HG02759 (cell line): ENCODE data around the gene GTSF1L.
A peak's percentile ranks its signal among the peaks of the same experiment; 100 is the strongest.

Experiments
- ATAC-seq: cut with Tn5 transposase; IDR thresholded peaks from one replicate; pipeline ENCODE4 v1.9.1; 2021; ENCODE audit warnings: mild to moderate bottlenecking, moderate library complexity; ENCODE audit not compliant: unreplicated experiment

Gene GTSF1L

DNA sequence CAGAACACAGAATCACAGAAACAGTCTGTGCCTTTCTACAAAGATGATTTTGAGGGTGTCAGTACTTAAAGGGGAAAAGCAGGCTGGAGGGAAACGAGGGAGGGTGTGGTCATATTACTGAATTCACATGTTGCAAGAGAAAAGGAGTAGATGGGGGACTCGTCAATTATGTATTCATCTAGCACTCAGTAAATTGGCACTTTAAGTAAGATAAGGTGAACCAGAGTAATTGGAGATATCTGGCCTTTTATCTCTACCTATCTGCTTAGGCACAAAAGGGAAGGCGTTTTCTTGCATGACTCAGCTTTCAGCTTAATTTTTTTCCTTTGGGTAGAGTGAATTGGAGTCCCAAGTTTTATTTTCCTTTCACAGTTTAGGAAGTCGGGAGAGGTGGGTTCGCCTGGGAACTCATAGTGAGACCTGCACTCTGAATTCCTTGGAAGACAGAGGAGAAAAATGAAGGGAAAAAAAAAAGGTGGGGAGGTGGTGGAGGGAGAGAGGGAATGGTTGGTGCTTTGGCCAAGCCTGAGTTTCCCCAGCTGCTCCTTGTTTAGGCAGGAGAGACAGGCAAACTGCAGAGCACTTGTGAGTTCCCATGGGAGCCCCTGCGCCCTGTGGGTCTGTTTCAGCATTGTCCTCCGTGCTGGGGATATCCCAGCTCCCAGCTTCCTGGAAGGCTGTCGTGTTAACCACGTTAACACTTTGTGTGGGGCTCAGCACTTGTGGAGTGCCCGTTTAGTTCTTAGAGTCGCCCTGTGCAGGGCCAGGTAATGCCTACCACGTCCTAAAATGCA lies 19.7 kb upstream of the GTSF1L start:
- no peak for ATAC-seq

DNA sequence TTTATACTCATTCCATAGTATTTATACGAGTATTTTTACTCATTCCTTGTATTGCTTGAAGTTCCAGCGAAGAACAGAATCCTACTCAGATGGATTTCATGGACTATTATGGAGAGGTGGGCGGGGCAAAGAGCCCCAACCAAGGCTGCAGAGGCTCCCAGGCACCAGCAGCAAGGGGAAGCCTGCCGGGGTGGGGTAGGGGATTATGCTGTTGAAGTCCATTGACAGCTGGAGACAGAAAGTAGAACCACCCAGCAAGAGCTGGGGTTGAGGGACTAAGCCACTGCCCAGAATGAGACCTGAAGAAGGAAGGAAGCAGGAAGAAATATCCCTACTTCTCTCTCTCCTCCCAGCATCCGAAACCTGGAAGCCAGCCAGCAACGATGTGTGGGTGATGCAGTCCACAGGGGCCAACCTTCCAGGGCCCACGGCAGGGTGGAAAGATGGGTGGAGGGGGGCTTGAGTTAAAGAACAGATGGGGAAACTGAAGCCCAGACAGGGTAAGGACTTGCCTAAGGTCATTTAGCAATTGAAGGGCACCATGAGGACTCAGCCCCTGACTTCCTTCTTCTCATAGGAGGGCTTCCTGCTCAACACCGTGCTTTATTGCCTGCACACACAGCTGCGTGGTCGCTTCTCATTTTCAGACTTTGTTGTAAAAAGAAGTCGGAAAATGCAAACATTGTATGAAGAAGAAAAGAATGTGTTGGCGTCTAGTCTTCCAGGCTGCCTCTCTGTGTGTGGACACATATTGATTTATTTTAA lies 18.3 kb upstream of the GTSF1L start:
- no peak for ATAC-seq

GRCh38 chr20:43744151-43744611 lies 17.4 kb upstream of the GTSF1L start:
- no peak for ATAC-seq

GRCh38 chr20:43740642-43741041 lies 13.8 kb upstream of the GTSF1L start:
- no peak for ATAC-seq

DNA sequence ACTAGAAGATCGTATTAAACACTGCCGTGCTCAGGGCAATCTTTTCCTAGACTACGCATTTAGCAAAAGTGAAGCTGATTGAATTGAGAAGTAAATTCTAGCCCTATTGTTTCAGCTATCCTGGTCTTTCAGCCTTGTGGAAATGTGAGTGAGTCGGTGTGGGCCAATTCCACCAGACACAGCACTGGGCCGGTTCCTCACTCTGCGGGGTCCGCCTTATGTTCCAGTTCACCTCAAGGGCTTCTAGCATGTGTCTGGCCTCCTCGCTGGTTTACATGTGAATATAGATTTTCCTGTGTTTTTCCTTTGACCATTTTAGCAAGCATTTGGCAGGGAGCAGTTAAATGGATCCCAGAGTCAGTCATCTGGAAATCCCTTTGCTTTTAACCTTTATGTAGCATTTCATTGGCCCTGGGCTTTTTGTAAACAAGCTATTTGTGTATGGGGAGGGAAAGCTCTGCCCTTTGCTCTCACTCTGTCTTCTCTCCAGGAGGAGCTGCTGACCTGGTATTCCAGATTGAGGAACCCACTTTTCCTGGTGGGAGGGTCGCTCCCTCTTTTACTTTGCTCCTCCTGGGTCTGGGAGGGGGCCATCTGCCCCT lies 12.4 kb upstream of the GTSF1L start:
- ATAC-seq, result no peak

- ATAC-seq, result no peak
These were observed 11.1 kb upstream of the GTSF1L start for GRCh38 chr20:43737925-43738324.

- ATAC-seq, result peak; percentile 88
These were observed 9.9 kb upstream of the GTSF1L start for GRCh38 chr20:43736588-43737158.

DNA sequence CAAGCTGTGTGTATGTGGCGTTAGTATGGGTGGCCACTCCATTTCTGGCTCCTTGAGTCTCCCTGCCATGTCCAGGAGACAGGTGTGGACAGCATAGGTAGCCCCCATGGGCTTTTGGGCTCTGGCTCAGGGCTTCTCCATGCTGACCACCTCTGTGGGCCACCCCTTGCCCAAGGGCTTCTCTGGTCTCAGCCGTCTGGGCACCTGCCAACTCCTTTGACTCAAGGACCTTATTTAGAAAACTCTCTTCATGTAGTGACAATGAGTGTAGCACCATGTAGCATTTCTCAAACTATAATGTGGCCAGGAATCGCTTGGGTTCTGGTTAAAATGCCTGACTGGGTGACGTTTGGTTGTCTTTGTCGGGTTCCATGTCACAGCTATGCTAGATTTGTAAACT lies 5.1 kb upstream of the GTSF1L start:
- ATAC-seq, result no peak

DNA sequence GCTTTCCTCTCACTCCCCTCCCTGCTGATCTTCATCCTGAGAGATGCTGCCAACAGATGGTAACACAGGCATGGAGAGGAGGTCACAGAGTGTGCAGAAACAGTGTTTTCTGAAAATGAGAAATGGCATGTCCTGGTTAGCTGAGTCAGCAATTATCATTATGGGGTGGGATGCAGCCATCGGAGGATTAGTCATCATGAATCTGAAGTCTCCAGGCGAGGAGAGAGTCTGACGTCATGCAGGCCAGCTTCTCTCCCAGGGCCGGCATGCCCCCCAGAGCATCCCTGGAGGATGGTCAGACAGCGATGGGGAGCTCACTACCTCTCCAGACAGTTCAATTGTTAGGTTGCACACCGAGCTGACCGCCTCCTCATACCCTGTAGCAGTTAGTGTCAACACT lies 4.7 kb upstream of the GTSF1L start:
- ATAC-seq, result no peak

- ATAC-seq, result no peak
These were observed 2.0 kb upstream of the GTSF1L start for GRCh38 chr20:43728686-43729255.

GRCh38 chr20:43727980-43728590 lies 1.3 kb upstream of the GTSF1L start:
- ATAC-seq, result no peak

DNA sequence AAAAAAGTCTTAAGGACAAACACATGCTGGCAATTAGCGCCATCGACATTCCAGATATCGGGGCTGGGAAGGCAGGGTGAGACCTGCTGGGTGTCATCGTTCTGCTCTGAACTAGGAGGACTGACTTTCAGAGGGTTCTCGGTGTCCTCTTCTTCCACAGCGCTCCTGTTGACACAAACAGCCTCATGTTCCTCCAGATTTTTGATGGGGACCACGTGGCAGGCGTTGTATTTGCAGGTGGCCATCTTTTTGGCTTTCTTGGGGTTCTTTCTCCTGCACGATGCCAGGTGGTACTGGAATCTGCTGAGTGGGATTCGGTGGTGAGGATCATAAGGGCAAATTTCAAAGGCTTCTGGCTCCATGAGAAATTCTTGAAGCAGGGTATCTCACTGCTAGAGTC lies 469 bp downstream of the GTSF1L start:
- no peak for ATAC-seq

DNA sequence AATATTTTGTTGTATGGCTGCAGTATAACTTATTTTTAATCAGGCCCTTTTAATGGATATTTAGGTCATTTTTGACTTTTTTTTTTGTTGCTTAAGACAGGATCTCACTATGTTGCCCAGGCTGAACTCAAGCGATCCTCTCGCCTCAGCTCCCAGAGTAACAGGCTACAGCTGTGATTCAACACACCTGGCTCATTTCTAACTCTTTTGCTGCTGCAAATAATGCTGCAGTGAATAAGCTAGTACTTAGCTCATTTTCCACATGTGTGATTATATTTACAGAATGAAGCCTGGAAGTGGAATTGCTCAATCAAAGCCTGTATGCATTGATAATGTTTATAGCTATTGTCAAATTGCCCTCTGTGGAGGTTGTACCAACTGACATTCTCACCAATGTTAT lies 1.1 kb downstream of the GTSF1L start:
- ATAC-seq, result no peak

GRCh38 chr20:43724383-43724782 lies 2.4 kb downstream of the GTSF1L start:
- no peak for ATAC-seq

DNA sequence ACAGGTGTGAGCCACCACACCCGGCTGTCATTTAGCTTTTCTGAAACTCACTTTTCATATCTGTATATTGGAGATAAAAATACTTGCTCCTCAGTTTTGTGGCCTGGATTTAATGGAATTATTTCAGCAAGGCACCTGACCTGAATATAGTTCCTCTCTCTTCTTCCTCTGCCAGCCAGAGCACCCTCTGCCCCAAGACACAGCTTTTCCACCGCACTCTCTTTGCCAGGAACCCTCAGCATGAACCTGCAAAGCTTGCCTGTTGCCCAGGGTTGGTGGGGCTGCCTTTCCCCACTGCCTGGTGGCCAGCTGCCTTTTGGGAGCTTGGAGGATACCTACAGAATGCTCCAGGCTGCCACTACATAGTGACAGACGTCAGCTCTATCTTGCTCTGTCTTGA lies 3.1 kb downstream of the GTSF1L start:
- no peak for ATAC-seq

DNA sequence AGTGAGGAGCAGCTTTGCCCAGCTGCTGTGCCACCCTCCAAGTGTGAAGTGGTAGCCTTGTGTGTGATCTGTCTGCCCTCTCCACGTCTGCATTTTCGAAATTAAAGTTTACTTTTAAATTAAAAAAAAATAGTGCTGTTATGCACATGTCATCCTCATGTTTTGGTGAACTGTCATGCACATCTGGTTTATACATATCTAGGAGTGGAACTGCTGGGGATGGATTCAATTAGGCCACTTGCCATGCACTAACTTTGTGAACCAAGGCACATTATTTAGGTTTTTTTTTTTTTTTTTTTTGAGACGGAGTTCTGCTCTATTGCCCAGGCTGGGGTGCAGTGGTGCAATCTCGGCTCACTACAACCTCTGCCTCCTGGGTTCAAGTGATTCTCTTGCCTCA lies 3.6 kb downstream of the GTSF1L start:
- no peak for ATAC-seq

GRCh38 chr20:43722153-43722505 lies 4.7 kb downstream of the GTSF1L start:
- no peak for ATAC-seq

- no peak for ATAC-seq
These were observed 5.2 kb downstream of the GTSF1L start for GRCh38 chr20:43721429-43722152.

- no peak for ATAC-seq
These were observed 5.7 kb downstream of the GTSF1L start for GRCh38 chr20:43721097-43721428.

DNA sequence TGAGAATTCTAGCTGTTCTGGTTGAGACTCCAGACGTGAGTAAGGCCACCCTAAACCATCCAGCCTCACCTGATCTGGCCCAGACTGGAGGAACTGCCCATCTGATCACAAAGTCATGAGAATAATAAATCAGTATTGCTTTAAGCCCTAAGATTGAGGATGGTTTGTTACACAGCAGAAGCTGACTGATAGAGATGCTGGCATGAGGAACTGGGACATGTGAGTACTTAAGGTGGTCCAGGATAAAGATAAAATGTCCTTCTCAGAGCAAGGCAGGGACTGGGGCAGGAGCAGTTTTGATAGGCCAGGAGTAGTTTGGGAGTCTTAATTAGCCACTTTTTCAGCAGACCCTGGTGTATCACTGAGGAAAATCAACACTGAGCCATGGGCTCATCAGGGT lies 6.8 kb downstream of the GTSF1L start:
- ATAC-seq, result no peak
